Measurements from ENCODE around the gene ARR3.
"Not testable (repeated sequence)": the region's sequence is repeated elsewhere in the genome, so short reads cannot be mapped to it uniquely, and the experiment has no call there.

Gene ARR3

DNA sequence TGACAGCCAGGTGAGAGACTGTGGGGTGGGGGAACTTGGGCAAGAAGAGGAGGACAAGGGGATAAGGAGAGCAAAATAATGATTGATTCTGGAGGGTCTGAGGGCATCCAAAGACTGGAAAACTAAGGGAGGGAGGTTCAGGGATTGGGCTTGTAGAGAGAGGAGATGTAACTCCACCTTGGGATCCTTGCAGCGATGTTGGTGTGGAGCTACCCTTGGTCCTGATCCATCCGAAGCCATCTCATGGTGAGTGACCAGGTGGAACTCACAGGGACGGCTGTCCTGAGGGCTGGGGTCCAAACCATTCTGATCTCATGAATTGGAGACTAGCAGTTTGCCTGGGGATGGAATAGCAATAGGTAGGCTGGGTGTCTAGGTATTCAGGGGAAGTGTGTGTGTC, 12.4 kb downstream of the ARR3 start:
- no peak for DNase-seq

DNA sequence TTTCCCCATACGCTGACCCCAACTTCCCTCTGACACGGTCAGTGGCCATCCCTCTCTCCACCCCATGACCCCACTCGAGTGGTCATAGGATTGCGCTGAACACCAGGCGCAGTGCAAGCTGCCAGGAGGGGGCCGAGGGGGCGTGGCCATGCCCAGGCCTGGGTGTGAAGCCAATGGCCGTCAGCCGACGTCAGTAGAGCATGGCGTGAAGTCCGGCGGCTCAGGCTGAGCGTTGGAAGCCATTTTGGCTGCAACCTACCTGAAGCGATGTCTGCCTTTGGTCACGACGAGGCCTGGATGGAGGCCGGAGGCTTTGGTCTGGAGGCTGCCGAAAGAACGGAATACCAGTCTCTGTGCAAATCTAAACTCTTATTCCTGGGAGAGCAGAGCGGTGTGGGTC, 13.8 kb downstream of the ARR3 start, which contains the start of gene RAB41:
Gene RAB41, plus strand, starts transcription at position 222 of the 400 bp plus-strand sequence. Its CDS starts 46 bp downstream, at position 268.
- DNase-seq: no peak

DNA sequence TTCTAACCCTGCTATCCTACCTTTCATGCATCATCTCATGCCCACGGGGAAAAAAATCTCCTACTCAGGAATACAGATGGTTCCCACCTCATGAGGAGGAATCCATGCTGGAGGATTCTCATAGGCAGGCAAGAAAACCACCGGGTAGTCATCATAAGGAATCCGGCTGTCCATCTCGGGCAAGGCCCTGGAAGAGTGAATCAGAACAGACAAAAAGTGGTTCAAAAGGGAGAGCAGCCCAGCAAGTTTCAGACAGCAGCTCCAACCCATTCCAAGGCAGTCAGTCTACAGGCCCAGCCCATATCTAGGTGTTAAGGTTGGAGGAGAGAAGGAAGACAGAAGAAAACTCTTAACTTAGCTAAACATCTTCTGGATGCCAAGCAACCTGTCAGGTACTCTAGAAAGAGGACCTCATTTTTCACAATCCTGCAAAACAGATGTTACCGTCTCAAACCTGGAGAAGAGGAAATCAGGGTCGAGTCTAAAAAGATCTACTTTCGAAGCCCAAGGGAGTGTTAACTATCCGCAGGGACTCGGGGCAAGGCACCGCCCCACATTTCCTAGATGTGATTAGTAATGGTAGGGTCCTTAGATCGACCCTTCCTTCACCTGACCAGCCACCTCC, 21.1 kb downstream of the ARR3 start:
- no peak for DNase-seq

DNA sequence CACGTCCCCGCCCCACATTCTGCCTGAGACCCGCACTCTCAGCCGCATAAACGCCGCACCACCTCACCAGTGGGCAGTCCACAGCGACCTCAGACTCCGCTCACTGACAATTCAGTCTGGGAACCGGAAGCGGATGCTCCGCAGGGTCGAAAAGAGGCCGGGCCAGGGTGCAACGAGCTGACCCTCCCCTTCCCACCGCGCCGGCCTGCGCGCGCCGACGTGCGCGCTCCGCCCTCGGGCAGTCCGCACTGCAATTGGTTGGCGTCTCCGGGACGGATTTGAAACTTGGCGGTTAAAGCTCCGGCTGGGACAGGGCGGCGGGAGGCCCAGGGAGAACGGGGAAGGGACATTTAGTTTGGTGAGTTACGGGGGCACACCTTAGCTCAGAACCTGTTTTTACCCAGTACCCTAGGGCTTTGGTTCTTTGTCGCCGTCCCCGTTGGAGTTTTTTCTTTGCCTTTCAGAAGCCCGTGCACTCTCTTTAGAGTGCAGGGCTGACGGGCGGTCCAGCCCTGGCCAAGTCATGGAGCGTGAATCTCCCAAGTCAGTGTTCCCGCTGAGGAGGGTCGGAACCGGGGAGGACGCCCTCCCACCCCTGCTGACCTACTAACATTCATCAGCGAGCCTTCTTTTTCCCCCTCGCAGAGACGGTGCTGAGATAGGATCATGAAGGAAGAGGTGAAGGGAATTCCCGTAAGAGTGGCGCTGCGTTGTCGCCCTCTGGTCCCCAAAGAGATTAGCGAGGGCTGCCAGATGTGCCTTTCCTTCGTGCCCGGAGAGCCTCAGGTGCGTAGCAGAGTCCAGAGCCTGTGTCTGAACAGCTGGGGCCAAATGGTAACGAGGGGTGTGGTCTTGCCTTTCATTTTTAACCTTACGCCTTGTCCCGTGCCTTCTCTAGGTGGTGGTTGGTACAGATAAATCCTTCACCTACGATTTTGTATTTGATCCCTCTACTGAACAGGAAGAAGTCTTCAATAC, 21.9 kb downstream of the ARR3 start, which contains the start of the genes KIF4A and PDZD11:
Gene KIF4A, plus strand, starts transcription at position 312 of the 978 bp plus-strand sequence. Its CDS starts 355 bp downstream, at position 667.
Gene PDZD11, minus strand, starts transcription at position 135 of the 978 bp plus-strand sequence. CDS start 586 bp downstream, outside the sequence.
- peak; percentile 82 for DNase-seq

DNA sequence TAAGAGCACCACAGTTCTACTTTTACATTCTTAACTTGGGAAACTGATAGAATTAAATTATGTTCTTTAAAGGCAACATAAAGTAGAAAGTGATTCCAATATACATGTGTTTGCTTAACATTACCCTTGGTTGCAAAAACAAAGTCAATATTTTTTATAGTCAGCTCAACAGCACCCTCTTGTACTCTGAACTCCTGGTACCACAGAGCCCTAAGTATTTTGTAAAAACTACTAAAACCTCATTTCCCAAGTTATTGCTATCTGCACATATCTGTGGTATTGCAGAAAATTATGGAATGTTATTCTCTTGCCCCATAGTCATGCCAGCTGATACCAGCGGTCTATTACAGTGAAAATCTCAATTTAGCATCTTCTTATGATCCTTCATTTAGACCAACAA, 24.7 kb downstream of the ARR3 start:
- DNase-seq: no peak

DNA sequence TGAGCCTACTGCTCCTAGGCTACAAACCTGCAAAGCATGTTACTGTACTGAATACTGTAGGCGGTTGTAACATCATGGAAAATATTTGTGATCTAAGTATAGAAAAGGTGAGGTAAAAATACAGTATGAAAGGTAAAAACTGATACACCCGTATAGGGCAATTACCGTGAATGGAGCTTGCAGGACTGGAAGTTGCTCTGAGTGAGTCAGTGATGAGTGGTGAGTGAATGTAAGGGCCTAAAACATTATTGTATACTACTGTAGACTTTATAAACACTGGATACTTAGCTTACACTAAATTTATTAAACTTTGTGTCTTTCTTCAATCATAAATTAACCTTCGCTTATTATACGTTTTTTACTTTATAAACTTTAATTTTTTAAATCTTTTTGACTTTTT, 25.5 kb downstream of the ARR3 start:
- DNase-seq: no peak

DNA sequence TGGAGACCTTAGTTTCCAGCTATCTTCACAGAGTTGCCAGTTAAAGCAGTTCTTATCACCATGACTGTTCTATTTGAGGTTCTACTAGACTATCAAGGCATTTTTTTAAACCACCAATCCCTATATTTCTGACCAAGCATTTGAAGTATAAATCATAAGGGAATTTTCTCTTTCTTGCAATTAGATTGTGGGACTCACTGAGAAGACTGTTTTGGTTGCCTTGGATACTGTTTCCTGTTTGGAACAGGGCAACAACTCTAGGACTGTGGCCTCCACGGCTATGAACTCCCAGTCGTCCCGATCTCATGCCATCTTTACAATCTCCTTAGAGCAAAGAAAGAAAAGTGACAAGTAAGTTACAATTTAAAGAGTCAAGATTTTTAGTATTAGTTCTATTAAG, 33.6 kb downstream of the ARR3 start:
- DNase-seq: peak; percentile 2

DNA sequence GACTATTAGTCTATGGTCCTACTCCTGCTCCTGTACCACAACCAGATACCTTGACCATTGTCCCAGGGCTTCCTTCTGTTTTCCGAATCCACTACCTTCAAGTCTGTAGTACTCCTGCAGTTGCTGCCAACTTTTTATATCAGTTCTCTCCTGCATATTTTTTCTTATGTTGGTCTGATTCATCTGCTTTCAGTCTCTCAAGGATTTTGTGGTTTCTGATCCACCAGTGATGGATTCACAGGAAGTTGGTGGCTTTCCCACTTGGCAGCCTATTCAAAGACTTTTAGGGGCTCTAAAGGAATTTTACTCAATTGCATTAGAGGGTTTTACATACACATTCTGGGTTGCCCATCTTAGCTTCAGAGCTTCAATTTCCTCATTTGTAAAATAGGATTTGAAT, 45.4 kb downstream of the ARR3 start:
- peak; percentile 50 for DNase-seq

DNA sequence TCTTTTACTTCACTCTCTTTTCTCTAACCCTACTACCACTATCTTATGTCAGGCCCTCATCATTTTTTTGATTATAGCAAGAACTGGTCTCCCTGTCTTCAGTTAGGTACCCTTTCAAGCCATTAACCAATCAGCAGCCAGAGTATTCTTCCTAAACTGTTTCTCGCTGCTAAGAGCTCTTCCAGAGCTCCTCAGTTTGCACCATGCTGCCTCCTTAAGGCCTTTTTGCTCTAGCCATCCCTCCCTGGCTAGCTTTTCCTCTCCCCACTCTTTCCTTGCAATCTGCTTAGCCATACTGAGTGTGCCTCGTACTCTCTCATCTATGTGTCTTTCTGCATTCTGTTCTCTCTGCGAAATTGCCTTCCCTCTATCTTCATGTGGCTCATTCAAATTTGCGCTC, 54.6 kb downstream of the ARR3 start:
- DNase-seq: no peak

DNA sequence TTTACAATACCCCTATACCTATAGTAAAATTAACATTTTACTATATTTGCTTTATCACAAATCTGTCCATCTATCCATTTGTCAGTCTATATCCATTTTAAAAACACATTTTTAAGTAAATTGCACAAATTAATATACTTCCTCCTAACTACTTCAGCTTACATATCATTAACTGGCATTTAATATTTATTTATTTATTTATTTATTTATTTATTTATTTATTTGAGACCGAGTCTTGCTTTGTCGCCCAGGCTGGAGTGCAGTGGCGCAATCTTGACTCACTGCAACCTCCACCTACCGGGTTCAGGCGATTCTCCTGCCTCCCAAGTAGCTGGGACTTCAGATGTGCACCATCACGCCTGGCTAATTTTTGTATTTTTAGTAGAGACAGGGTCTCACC, 55.5 kb downstream of the ARR3 start:
- DNase-seq: not testable (repeated sequence)

DNA sequence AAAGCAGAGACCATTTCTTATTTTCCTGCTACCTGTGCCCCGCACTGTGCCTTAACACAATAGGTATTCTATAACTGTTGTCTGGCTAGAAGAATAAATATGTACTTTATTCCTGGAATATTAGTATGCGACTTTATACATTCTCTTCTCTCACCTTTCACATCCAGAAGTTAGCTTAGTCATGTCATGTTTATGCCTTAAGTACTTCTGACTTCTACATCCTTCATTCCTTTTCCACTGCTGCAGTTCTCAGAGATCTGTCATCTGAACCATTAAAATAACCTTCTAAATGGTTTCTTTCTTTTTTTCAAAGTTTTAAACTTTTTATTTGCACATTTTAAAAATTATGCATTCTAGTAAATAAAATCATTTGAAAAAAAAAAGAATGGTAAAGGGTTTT, 56.2 kb downstream of the ARR3 start:
- no peak for DNase-seq

DNA sequence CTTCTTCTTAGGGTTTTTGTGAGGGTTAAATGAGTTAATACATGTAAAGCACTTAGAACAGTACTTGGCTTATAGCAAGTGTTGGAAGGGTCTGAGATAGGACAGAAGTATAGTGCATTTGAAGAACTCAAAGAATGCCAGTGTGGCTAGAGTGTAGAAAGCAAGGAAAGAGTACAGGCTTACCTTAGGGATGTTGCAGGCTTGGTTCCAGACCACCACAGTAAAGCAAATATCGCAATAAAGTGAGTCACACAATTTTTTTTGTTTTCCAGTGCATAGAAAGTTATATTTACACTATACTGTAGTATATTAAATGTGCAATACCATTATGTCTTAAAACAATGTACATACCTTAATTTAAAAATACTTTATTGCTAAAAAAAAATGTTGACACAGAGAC, 63.0 kb downstream of the ARR3 start:
- DNase-seq: no peak

Data from fibroblast of skin of scalp (primary cell).